Breast epithelium (tissue), 3 donors: Measurements from ENCODE around the gene SLC2A10.

ENCODE experiments used
- CTCF ChIP-seq, 3 donors: fragments of 450-650 bp; IDR thresholded peaks; one replicate each; pipeline ENCODE4 v1.5.1; 2016 to 2017; ENCODE audit warnings: antibody characterized with exemption in 3 of 3, mild to moderate bottlenecking in 3 of 3, moderate library complexity in 3 of 3
- POLR2A ChIP-seq: fragments of 450-650 bp; IDR thresholded peaks from one replicate; pipeline ENCODE4 v1.6.1; 2016; ENCODE audit warnings: antibody characterized with exemption, mild to moderate bottlenecking, moderate library complexity
- POLR2AphosphoS5 ChIP-seq, 3 donors: sonication (generic); formaldehyde crosslinking; IDR thresholded peaks; one replicate each; pipeline ENCODE4 v1.6.1; 2017; ENCODE audit warnings: antibody characterized with exemption in 3 of 3

DNA sequence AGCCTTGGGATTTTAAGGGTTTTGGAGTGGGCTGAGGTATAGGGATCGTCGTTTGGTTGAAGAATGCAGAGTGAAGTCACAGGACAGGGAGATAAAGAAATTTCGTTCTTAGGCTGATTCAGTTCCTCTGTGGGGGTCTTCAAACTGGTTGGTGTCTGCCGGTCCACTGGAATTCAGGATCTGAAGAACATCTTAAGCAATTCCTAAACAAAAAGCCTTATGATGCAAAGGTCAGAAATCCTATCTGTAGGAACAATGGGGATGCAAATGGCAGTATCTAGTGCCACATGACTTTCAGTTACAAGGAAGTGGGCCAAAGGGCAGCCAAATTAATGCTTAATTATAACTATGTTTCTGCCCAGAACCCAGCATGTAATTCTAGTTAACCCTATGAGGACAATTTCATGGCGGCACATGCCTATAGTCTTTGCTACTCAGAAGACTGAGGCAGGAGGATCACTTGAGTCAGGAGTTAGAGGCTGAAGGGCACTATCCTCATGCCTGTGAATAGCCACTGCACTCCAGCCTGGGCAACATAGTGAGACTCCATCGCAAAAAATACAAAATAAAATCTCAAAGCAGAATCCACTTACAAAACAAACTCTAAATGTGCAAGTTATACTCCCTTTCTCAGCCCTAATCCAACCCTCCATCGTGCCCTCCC lies 4.6 kb upstream of the SLC2A10 start:
- no peak for TF ChIP-seq CTCF (IDR thresholded peaks at IDR 0.05)
- no peak for TF ChIP-seq POLR2AphosphoS5 (IDR thresholded peaks at IDR 0.05)
- TF ChIP-seq POLR2A: no peak
